Ishikawa (cell line): ENCODE results near the gene AGGF1.

Experiments
- CEBPB ChIP-seq: IDR thresholded peaks from 2 replicates; pipeline ENCODE4 v1.6.1; 2012
- EGR1 ChIP-seq: IDR thresholded peaks from 2 replicates; pipeline ENCODE4 v1.6.1; 2012
- FOXM1 ChIP-seq: IDR thresholded peaks from 2 replicates; pipeline ENCODE4 v1.6.1; 2012; ENCODE audit warnings: low read depth, borderline replicate concordance
- RAD21 ChIP-seq: IDR thresholded peaks from 2 replicates; pipeline ENCODE4 v1.6.1; 2012; ENCODE audit warnings: low read depth
- REST ChIP-seq: IDR thresholded peaks from 2 replicates; pipeline ENCODE4 v1.6.1; 2012; ENCODE audit warnings: low read depth, mild to moderate bottlenecking
- TAF1 ChIP-seq: IDR thresholded peaks from 2 replicates; pipeline ENCODE4 v1.6.1; 2012; ENCODE audit warnings: low read depth, mild to moderate bottlenecking
- YY1 ChIP-seq: IDR thresholded peaks from 2 replicates; pipeline ENCODE4 v1.6.1; 2012; ENCODE audit warnings: low read depth

GRCh38 chr5:77073667-77074066 is 43.5 kb downstream of the AGGF1 start:
- TF ChIP-seq REST (no peak), YY1 (no peak), TAF1 (no peak), CEBPB (no peak), FOXM1 (no peak), EGR1 (no peak), RAD21 (no peak)
